HG03442 (cell line): ENCODE data around the gene KIF14.

ENCODE experiments used
- ATAC-seq: cut with Tn5 transposase; IDR thresholded peaks from one replicate; pipeline ENCODE4 v1.9.1; 2021; ENCODE audit warnings: mild to moderate bottlenecking, moderate library complexity; ENCODE audit not compliant: unreplicated experiment

Gene KIF14

GRCh38 chr1:200620273-200621131 lies at the start of gene KIF14:
Gene KIF14, minus strand, starts transcription at chr1:200620751. Its CDS starts 2,028 bp downstream, at chr1:200618723.
- ATAC-seq = peak; percentile 94

- ATAC-seq = peak; percentile 82
Measured at GRCh38 chr1:200669314-200670241, 49.0 kb upstream of the KIF14 start, which contains the start of gene DDX59. Gene DDX59, minus strand, starts transcription at chr1:200669907. Its CDS starts 3,167 bp downstream, at chr1:200666740.

GRCh38 chr1:200668514-200669313 lies 48.2 kb upstream of the KIF14 start:
- ATAC-seq = no peak

GRCh38 chr1:200666309-200666708 lies 45.8 kb upstream of the KIF14 start:
- no peak for ATAC-seq

GRCh38 chr1:200665861-200666260 lies 45.3 kb upstream of the KIF14 start:
- no peak for ATAC-seq

- no peak for ATAC-seq
Measured at GRCh38 chr1:200660719-200661118, 40.2 kb upstream of the KIF14 start.

GRCh38 chr1:200659269-200659668 lies 38.7 kb upstream of the KIF14 start:
- no peak for ATAC-seq

GRCh38 chr1:200658037-200658818 lies 37.7 kb upstream of the KIF14 start:
- ATAC-seq = no peak

GRCh38 chr1:200654660-200655059 lies 34.1 kb upstream of the KIF14 start:
- ATAC-seq = peak; percentile 95

GRCh38 chr1:200653022-200653462 lies 32.5 kb upstream of the KIF14 start:
- ATAC-seq = no peak

- no peak for ATAC-seq
Measured at GRCh38 chr1:200652378-200652777, 31.8 kb upstream of the KIF14 start.

GRCh38 chr1:200646515-200646914 lies 26.0 kb upstream of the KIF14 start:
- ATAC-seq = no peak

- no peak for ATAC-seq
Measured at GRCh38 chr1:200644021-200644420, 23.5 kb upstream of the KIF14 start.

GRCh38 chr1:200642481-200642880 lies 21.9 kb upstream of the KIF14 start:
- ATAC-seq = no peak

GRCh38 chr1:200640963-200641401 lies 20.4 kb upstream of the KIF14 start:
- no peak for ATAC-seq

- ATAC-seq = no peak
Measured at GRCh38 chr1:200640373-200640962, 19.9 kb upstream of the KIF14 start.

GRCh38 chr1:200638073-200638472 lies 17.5 kb upstream of the KIF14 start:
- ATAC-seq = no peak

- no peak for ATAC-seq
Measured at GRCh38 chr1:200636681-200637080, 16.1 kb upstream of the KIF14 start.
